Measurements from ENCODE around the gene DCLRE1C.

Gene DCLRE1C

GRCh38 chr10:14859043-14859442, 94.9 kb downstream of the DCLRE1C start:
- H3K4me3 ChIP-seq (ENCODE audit: low read length), result no peak overlapping the region
- no peak for DNase-seq (ENCODE audit: low read depth)
- TF ChIP-seq, protein P1, sequence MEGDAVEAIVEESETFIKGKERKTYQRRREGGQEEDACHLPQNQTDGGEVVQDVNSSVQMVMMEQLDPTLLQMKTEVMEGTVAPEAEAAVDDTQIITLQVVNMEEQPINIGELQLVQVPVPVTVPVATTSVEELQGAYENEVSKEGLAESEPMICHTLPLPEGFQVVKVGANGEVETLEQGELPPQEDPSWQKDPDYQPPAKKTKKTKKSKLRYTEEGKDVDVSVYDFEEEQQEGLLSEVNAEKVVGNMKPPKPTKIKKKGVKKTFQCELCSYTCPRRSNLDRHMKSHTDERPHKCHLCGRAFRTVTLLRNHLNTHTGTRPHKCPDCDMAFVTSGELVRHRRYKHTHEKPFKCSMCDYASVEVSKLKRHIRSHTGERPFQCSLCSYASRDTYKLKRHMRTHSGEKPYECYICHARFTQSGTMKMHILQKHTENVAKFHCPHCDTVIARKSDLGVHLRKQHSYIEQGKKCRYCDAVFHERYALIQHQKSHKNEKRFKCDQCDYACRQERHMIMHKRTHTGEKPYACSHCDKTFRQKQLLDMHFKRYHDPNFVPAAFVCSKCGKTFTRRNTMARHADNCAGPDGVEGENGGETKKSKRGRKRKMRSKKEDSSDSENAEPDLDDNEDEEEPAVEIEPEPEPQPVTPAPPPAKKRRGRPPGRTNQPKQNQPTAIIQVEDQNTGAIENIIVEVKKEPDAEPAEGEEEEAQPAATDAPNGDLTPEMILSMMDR (conservative IDR thresholded peaks at IDR 0.05; ENCODE audit: low read length), result no peak

DNA sequence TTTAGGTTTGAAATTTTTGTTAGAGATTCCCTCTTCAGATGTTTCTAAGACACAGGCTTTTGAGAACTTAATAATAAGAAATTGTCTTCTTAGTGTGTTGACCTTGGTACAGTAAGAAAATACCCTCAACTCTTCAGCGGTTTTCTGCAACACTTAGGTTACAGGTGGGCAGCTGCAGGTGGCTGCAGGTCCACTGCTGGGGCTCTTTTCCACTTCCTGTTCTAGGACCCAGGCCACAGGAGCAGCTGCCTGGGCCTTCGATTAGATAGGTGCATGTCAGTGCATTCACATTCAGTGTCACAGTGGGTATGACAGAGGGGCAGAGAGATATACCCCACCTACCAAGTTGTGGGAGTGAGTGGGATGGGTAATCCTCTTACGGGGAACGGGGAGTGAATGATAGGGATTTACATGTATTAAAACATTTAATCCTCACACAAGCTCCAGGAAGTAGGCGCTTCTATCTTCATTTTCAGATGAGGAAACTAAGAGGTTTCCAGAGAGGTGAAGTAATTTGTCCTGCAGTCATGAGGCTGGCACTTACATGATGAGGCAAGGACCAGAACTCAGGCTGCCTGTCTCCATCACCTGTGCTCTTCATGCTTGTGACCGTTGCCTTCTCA, 95.4 kb downstream of the DCLRE1C start:
- TF ChIP-seq, protein P1 (conservative IDR thresholded peaks at IDR 0.05; ENCODE audit: low read length), result no peak
- H3K4me3 ChIP-seq (ENCODE audit: low read length), result no peak overlapping the region
- DNase-seq (ENCODE audit: low read depth), result no peak

DNA sequence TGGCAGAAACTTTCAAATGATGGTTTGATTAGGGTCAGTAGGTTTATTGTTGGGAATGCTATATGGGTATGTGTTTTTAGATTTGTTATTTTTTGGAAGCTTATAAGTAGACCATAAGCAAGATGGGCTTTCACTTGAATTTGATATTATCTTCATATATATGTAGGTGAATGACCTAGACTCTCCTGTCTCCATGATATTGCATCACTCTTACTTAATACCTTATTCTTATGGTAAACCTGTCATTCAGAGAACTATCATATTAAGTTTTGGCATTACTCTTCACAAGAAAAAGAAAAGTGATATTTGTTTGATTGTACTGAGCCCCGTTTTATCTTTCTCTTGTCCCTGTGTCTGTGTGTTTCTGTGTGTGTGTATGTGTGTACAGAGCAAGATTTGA, 98.4 kb downstream of the DCLRE1C start:
- H3K4me3 ChIP-seq (ENCODE audit: low read length), result no peak overlapping the region
- no peak for DNase-seq (ENCODE audit: low read depth)
- TF ChIP-seq, protein P1 (conservative IDR thresholded peaks at IDR 0.05; ENCODE audit: low read length), result no peak

DNA sequence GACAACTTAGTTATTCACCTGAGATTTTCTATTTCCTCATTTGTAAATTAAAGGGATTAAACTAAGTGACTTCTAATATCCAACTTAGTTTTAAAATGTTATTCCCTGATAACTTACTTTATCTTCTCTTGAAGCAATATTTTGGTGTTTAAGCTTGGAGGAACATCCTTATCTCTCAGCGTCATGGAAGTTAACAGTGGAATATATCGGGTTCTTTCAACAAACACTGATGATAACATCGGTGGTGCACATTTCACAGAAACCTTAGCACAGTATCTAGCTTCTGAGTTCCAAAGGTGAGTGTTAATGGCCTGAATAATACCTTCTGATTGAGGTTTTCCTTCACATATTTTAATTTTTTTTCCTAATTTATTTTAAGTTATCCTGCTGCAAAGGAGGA, 101.7 kb downstream of the DCLRE1C start:
- no peak for DNase-seq (ENCODE audit: low read depth)
- no peak overlapping the region for H3K4me3 ChIP-seq (ENCODE audit: low read length)
- TF ChIP-seq, protein P1 (conservative IDR thresholded peaks at IDR 0.05; ENCODE audit: low read length), result no peak
